Spleen (tissue), 7 donors: ENCODE data around the gene ADAMTSL3.

ENCODE experiments used
- POLR2A ChIP-seq, 3 donors: fragments of 450-650 bp; IDR thresholded peaks; one replicate each; pipeline ENCODE4 v1.5.1; 2017; ENCODE audit warnings: antibody characterized with exemption in 3 of 3, mild to moderate bottlenecking in 1 of 3
- POLR2AphosphoS5 ChIP-seq, 3 donors: sonication (generic); formaldehyde crosslinking; IDR thresholded peaks; one replicate each; pipeline ENCODE4 v1.5.1; 2017; ENCODE audit warnings: antibody characterized with exemption in 3 of 3
- TF ChIP-seq, protein P1 (sequence below), 11 experiments: fragments of 200-600 bp in 7 of 11; fragments of 450-650 bp in 4 of 11; sonication (generic) in 4 of 11; IDR thresholded peaks in 8 of 11; conservative IDR thresholded peaks in 3 of 11; 1 replicate in 7 of 11; 2 replicates in 4 of 11; pipeline versions ENCODE4 v1.4.0 to v1.8.0; 2016 to 2021; ENCODE audit warnings: antibody characterized with exemption in 11 of 11, inconsistent platforms in 4 of 11, mild to moderate bottlenecking in 1 of 11
- donor health status: DM: no; HTN: no; CAD: no; lungs with moderate emphysema.
- donor health status: DM: no; HTN: no; CAD: no.
- donor health status: DM: no; HTN: no; CAD: no.

DNA sequence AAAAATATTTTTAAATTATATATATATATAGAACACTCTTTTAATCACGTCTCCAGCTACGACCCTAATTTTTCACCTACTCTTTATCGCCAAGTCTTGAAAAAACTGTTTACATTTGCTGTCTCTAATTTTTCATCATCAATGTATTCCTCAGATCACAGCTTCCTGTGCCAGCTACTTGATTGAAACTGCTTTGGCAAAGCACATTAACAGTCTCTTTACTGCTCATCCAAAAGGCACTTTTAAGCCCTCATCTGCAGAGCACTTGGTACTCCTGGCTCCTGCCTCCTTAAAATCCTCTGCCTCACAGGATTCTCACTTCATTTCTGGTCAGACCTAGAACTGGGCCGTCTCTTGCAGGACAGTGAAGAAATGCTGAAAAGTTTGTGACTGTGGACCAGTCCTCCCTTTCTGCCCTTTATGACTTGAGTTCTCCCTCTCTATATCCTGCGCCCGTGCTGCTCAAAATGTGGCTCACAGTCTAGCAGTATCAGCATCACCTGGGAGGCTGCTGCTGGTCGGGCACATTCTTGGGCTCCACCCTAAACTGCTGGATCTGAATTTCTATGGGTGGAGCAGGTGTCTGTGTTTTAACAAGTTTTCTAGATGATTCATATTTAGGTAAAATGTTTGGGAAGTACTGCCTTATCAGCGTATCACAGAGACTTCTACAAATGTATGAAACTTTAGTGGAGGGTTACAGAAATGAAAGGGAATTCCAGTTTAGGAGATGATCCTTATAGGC is 196.8 kb downstream of the ADAMTSL3 start:
- TF ChIP-seq, protein P1, sequence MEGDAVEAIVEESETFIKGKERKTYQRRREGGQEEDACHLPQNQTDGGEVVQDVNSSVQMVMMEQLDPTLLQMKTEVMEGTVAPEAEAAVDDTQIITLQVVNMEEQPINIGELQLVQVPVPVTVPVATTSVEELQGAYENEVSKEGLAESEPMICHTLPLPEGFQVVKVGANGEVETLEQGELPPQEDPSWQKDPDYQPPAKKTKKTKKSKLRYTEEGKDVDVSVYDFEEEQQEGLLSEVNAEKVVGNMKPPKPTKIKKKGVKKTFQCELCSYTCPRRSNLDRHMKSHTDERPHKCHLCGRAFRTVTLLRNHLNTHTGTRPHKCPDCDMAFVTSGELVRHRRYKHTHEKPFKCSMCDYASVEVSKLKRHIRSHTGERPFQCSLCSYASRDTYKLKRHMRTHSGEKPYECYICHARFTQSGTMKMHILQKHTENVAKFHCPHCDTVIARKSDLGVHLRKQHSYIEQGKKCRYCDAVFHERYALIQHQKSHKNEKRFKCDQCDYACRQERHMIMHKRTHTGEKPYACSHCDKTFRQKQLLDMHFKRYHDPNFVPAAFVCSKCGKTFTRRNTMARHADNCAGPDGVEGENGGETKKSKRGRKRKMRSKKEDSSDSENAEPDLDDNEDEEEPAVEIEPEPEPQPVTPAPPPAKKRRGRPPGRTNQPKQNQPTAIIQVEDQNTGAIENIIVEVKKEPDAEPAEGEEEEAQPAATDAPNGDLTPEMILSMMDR (IDR thresholded peaks at IDR 0.05 in 8 of 11, conservative IDR thresholded peaks at IDR 0.05 in 3 of 11): no peak
- no peak for TF ChIP-seq POLR2A (IDR thresholded peaks at IDR 0.05)
- TF ChIP-seq POLR2AphosphoS5 (IDR thresholded peaks at IDR 0.05): no peak
